GM19455 (cell line): ENCODE results near the gene FKTN.

ENCODE experiments used
- ATAC-seq: cut with Tn5 transposase; IDR thresholded peaks from one replicate; pipeline ENCODE4 v1.9.1; 2021; ENCODE audit not compliant: unreplicated experiment

FKTN gene

DNA sequence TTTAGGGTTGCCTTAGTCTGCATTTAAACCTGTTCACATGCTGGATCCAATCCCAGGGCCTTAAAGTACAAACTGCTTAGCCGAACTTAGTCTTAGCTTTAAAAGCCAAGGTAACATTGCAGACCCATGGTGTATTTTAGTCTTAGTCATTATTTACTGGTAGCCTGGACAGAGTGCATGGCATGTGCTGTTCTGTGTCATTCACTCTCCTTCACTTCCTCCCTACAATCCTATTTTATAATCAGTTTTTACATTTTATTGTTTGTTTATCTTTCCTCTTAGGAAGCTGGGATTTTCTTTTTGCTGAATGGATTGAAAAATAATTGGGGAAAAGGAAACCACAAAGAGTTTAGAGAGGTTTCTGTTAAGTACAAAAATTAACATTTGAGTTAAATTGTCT is 74.9 kb downstream of the FKTN start:
- ATAC-seq, result no peak

DNA sequence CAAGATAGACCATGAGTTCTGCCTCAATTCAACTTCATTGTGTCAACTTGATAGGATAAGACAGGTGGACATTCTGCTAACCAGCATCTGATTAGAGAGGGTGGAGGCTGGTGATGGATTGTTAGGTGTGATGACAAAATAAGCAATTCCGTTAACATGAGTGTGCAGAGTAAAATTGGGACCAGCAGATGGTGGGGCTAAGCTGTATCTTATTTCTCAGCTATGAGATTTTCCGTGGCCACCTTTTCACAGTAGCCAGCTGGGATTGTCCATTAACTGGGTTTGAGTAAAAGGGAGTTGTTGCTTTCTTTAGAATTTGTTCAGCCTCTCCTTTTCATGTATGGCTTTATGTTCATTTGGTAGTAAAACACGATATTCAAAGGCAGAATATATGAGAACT is 75.5 kb downstream of the FKTN start:
- no peak for ATAC-seq

DNA sequence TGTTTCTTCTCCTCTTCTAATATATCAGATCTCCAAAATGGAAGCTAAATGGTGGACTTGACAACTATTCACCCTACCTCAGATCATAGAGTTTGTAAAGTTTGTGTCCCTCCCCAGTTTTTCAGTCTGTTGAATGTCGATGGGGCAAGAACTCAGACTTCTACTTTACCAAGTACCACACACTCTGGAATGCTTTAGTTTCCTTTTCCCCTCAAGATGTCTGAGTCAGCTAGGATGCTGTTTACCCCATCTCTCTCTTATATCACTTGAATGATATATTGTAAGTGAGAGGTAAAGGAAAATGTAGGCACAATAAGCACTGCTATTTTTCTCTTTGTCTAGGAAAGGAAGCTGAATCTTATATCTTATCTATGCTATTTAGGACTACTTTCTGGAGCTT is 78.4 kb downstream of the FKTN start:
- ATAC-seq, result no peak

DNA sequence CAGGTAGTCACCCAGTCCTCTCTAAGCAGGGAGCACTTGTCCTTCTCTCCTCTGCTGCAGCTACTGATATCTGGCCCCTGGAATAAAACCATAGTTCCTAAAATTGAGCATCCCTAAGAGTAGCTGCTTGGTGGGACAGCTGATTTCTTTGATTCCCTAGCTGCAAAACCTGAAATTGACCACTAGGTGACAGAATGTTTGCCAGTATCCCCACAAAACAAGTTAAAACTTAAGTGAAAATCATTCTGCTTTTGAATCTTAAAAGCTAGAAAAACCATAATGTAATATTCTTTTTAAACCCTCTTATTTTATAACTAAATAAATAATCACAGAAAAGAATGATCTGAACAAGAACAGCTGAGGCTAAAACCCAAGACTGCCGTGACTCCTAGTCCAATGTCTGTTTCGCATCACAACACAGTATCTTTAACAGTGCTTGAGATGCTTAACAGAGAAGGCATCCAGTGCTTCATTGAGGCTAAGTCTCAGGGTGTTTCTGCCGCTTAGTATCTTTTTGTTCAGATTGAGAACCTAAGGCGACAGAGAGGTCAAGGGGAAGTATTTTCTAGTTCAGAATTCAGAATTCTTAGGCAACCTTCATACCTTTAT is 80.0 kb downstream of the FKTN start:
- no peak for ATAC-seq

DNA sequence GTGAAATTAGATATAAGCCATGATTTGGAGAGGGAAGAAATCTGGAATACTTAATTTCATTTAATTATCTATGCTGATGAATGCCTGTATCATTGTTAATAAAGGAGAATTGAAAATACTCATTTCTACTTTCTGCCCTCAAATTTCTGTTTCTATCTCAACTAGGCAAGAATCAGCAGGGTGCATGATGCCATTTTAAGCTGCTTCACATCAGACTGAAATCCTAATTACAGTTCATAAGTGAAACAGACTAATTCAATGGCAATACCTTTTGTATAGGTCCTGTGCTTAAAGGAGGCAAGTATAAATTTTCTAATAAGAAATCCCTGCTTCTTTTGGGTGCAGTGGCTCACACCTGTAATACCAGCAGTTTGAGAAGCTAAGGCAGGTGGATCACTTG is 82.0 kb downstream of the FKTN start:
- no peak for ATAC-seq

DNA sequence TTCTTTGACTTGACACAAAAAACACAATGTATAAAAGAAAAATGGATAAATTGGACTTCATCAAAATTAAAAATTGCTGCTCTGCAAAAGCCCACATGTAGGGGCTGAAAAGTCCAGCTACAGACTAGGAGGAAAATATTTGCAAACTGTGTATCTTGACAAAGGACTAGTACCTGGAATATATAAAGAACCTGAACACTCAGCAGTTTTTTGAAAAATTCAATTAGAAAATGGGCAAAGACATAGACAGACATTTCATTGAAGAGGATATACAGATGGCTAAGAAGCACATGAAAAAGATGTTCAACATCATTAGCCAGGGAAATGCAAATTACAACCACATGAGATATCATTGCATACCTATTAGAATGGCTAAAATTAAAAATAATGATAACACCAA is 85.9 kb downstream of the FKTN start:
- ATAC-seq, result no peak

DNA sequence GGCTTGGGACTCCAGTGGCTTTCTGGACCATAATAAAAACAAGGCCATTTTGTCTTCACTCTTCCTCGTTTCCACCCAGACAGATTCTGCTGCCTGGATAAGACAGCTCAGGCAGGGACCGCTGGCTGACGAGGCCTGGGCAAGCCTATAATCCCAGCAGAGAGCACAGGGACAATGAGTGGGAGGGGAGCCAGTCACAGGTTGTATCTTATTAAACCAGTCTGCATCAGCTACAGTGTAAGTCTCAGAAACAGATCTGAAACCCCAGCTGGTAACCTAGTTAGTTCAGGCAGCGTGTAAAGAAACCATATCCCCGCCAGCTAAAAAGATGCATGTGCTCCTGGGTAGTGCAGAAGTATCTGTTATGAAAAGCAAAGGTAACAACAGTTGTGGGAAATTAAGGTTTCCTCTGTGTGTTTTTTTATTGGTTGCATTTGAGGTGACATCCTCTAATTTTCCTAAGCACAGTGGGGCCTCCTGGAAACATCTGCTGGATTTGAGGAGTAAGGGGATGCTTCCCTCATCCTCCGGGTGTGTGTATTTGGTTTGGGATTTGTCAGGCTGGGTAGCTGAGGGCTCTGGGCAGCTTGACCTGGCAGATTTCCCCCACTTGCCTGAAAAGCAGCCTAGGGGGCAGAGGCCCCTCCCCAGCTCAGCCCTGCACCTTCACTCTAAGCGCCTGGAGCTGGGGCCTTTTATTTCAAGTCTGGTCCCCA is 89.1 kb downstream of the FKTN start:
- no peak for ATAC-seq

DNA sequence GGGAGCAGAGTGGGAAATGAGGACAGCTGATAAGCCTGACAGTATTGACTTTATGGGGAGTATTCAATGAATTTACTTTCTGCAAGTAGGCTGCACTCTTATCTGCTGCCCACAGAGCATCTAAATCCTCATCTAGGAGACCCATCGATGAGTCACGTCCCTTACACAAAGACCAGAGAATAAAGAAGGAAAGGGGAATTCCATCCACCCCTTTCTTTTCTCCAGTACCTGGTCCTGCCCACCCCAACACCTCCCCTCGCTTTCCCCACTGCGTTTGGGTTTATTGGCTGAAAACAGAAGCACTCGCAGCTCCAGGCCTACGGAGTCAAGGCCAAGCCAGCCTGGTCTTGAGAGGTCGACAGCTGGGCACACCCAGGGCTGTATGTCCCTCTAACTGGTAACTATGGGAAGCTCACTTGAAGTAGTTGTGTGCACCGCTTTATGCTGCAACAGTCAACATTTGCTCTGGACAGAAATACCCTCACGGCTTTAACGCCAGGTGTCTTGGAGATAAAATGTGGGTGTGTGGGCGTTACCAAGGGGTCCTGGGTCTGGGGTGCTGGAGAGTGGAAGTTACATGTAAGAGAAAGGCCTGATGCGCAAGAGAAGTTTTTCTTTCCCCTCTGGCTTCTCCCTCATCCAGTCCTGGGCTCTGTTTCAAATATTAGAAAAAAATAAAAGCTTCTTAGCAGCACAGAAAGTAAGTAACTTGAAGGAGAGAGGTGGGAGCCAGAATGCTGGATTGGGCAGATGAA is 89.8 kb downstream of the FKTN start:
- ATAC-seq, result no peak

DNA sequence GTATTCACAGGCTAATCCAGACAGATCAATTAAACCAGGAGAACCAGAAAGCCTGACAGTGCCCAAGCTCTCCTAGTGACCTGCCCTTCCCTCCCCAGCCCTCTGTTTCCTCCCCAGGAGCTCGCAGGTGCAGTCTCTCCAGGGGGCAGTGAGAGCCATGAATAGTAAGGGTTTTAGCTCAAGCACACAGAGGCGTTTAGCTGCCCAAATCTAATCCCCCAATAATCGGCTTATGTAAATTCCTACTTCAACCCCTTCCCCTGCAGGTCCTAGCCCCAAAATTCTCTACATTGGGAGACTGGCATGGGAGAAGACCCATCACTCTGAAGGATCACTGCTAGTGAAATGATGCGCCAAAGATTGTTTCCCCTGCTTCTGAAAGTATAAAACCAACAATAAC is 93.9 kb downstream of the FKTN start:
- ATAC-seq, result no peak

DNA sequence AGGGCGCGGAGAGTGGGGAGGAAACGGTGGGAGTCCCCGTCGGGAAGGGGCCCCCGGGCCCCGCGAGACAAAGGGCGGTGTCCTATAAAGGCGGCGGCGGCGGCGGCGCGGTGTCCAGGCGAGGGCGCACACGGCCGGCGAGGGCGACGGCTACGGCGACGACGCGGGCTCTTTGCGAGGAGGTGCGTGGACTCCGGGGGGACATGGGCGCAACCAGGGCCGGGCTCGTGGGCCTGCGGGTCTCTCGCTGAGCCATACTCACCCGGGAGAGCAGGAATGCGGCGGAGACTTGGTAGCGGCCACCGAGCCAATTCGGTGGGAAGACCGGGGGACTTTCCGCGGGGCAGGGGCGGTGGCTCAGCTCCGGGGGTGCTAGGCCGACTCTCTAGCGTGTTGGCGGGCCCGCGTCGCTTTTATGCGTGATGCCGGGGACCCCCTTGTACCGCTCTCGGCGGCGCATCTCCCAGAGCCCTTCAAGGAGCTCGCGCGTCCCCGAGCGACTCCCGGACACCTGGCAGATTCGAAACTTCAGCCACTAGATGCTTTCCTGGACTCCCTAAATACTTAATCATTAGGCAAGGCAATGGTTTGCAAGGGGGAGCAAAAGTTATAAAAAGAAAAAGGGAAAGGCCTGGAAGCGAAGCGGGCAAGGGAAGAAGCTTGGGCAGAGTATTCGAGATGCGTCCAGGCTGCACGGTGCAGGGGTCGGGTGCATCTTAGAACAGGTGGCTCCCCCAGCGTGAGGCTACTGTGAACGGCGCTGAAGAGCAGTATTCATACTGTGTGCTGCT is 98.4 kb downstream of the FKTN start:
- no peak for ATAC-seq

DNA sequence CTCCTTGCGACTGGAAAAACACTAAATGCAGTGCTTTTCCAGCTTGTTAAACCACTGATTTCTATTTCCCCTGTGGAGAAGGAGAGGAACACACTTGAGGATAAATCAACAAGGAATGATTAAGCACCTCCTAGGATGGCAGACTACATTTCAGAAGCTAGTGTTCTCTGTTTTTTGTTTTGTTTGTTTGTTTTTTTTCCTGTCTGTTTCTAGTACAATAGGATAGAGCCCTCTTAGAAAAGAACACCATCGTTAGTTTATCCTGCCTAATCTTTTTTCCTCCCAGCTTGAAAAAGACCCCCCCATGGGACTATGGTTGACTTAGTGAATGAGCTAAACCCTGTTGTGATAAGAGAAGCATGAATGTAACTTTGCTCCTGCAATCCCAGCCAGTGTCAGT is 100.4 kb downstream of the FKTN start:
- ATAC-seq, result no peak

DNA sequence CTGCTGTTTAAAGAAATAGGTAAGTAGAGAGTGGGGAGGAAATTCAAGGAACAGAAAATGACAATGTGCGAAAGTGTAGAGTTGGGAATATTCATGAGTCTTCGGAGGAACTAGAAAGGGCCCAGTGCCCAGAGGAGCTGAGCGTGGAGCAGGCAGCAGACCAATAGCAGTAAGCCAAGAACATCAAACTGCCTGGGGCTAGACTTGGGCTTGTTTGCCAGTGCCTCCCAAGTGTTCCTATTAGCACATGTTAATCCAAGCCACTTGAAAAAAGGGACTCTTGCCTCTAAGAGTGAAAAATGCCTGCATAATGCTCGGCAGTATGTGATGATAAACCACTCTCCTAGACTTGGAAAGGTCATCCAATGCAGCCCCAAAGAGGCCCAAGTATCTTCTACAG is 103.1 kb downstream of the FKTN start:
- no peak for ATAC-seq

DNA sequence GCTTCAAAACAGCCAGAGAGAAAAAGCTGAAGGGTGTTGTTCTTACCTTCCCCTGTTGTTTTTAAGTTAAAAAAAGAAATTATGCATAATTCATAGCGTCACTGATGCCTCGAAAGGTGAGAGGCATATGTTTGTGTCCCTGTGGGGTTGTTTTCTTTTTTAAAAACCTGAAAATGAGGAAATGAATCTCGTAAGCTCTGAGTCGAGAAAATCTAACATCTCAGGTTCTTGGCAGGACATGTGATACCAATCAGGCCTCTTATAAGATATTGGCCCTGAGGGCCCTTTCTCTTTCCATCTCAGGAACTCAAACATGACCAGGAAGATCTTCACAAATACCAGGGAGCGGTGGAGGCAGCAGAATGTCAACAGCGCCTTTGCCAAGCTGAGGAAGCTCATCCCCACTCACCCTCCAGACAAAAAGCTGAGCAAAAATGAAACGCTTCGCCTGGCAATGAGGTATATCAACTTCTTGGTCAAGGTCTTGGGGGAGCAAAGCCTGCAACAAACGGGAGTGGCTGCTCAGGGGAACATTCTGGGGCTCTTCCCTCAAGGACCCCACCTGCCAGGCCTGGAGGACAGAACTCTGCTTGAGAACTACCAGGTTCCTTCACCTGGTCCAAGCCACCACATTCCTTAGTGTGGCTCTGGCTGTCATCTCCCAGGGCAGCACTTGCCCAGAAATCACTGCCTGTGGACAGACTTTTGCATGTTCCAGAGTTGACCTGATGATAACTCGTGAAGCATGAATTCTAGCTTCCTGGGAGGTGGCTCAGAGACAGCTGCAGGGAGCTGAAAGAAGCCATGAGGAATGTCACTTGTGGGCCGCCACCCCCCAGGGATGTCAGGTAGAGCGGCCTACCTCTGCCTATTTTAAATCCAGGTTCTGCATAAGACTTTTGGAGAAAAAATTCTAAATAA is 104.5 kb downstream of the FKTN start, which contains the start of gene TAL2:
Gene TAL2, plus strand, starts transcription at position 274 of the 921 bp plus-strand sequence. Its CDS starts 40 bp downstream, at position 314.
- peak; percentile 83 for ATAC-seq

DNA sequence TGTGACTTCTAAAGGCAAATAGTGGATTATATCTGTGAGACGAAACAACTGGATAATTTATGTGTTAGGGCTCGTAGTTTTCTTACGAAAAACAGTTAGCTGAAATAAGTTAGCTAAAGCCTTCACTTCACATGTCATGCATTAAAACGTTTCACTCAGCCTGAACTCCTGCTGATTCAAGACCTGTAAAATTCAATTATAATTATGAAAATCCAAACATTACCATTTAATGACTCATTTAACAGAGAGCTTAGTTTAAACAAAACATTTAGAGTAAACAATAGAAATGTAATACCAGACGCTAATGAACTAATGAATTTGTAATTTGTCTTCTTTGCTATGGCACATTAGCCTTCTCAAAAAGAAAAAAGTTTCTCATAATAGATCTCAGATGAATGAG is 106.0 kb downstream of the FKTN start:
- ATAC-seq, result no peak

DNA sequence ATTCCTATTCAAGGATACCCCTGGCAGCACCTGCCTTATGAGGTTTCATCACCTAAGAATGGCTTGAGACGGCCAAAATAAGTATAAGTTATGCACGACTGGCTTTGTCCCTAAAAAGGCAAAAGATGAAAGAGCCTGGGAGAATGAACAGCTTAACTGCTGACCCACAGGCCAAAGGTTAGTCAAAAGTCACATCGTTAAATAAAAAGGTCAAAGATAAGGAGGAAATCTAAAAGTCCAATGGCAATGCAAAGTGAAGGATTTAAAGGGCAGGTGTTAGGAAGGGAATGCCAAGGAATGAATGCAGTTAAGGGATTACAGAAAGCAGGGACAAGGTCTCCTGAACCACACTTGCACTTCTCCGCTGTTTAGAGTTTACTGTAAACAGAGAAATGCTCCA is 109.9 kb downstream of the FKTN start:
- ATAC-seq, result no peak

DNA sequence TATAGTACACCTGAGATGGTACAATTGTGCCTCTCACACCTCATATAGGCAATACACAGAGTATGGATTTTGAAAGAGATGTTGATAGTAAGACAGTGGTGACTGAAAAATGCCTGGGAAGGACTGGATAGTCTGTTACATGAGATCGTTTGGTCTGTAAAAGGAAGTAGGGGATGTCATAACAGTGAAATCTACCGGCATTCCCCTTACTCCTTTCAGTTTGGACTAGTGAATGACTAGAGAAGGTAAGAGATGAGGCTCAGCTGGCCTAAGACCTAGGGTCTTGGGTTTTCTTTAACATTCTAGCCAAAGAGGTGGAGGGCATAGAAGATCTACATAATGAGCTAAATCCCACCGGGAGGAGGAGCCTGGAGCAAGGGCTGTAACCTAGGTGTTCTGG is 112.4 kb downstream of the FKTN start:
- ATAC-seq, result no peak

DNA sequence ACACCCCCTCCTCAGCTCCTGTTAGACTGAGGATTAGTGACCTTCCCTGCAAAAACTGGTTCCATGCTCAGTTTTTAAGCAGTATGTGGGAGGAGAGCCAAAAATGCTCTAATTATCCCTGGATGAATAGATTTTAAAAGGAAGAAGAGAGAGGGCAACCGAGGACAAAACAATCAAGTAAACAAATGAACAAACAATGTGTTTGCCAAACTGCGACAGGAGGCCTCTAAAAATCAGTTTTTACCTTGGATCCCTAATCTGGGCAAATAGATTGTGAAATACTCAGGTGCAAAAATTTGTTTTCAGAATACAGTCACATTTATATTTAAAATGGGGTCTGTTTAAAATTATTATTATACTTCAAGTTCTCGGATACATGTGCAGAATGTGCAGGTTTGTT is 112.8 kb downstream of the FKTN start:
- ATAC-seq, result no peak

DNA sequence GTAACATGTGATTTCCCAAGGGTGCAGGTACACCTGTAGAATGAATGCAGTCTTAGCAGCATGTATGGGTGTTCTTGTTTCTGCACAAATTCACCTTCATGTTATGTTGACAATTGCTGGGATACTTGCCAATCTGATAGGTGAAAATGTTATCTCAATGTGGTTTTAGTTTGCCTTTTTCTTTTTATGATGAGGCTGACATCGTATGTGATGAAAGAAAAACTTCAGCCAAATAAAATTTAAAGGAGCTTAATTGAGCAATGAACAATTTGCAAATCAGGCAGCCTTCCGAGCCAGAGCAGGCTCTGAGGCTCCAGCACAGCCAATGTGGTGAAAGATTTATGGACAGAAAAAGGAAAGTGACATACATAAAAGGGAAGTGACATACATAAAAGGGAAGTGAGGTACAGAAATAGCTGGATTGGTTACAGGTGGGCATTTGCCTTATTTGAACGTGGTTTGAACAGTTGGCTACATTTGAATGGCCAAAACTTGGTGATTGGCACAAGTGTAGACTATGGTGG is 114.8 kb downstream of the FKTN start:
- no peak for ATAC-seq

DNA sequence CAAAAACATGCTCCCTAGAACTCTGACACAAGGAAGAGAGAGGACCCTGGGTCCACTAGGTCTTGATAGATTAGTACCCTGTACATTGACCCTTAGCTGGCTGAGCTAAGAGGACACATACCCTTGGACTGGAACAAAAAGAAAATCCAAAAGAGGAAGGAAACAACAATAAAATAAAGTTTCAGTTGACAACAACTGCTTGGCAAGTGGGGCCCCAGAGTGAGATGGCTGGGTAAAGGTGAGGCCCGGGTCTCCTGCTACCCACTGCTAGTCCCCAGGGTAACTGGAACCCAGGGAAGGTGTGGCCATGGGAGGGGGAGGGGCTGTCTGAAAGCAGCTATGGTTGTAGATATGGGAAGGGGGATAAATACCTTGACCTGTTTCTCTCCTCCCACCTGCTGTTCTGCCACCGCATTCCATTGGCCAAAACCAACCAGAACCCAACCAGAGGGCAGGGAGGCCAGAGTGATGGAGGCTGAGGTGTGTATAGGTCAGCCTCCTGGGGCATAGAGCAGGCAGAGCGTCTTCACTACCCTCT is 116.0 kb downstream of the FKTN start:
- no peak for ATAC-seq
